Endothelial cell of umbilical vein (primary cell): ENCODE data around the gene TP53AIP1. TPM values are rescaled to one million over a fixed set of nuclear protein-coding genes. Genes with fewer than 3 reads are reported as not detected.

Source experiments
- BruUV-seq: library from RNA; stranded (reverse); fragments of 400-500 nt; replicated peaks from 2 replicates; lab custom pipeline; 2021; lab: Mats Ljungman, UMichigan
- CTCF ChIA-PET: fragments of 300-600, 350-600 bp; sonication (Branson Sonifier 250); formaldehyde crosslinking; loops from one replicate; lab custom pipeline; 2021; ENCODE audit warnings: antibody characterized with exemption, inconsistent platforms; lab: Charles Lee
- POLR2A ChIA-PET: fragments of 300-600, 350-600 bp; sonication (Branson Sonifier 250); formaldehyde crosslinking; loops from one replicate; lab custom pipeline; 2021; ENCODE audit warnings: antibody characterized with exemption, inconsistent platforms; lab: Charles Lee
- DNase-seq: peaks from one replicate; pipeline ENCODE4 v3.0.0-alpha.2; 2011; ENCODE audit warnings: low read depth, low spot score
- FAIRE-seq: peaks from 2 replicates; lab custom pipeline; 2011; peaks lifted over from hg19 to GRCh38; lab: Jason Lieb, UNC
- H2AFZ ChIP-seq: 2 replicates; pipeline ENCODE4 v1.6.0; 2012; ENCODE audit warnings: low read depth, low read length, control low read depth, inconsistent platforms
- H3K27ac ChIP-seq: 2 replicates; pipeline ENCODE4 v1.5.1; 2011; ENCODE audit warnings: low read depth, mild to moderate bottlenecking, control low read depth, low read length, moderate library complexity; ENCODE audit not compliant: insufficient read depth
- H3K27me3 ChIP-seq, 2 experiments: 2 replicates each; pipeline versions ENCODE4 v1.6.0 to v1.6.1; 2011; ENCODE audit warnings: low read length in 2 of 2, mixed read lengths in 1 of 2; ENCODE audit not compliant: control insufficient read depth in 2 of 2, insufficient read depth in 2 of 2
- H3K36me3 ChIP-seq, 2 experiments: 2 replicates in 1 of 2; 3 replicates in 1 of 2; pipeline ENCODE4 v1.5.1; 2011; ENCODE audit warnings: low read length in 2 of 2, mild to moderate bottlenecking in 1 of 2, moderate library complexity in 1 of 2; ENCODE audit not compliant: control insufficient read depth in 2 of 2, insufficient read depth in 2 of 2; ENCODE audit errors: extremely low read depth in 1 of 2
- H3K4me1 ChIP-seq: 3 replicates; pipeline ENCODE4 v1.5.1; 2011; ENCODE audit warnings: mild to moderate bottlenecking, low read length; ENCODE audit not compliant: control insufficient read depth, insufficient read depth; ENCODE audit errors: extremely low read depth
- H3K4me2 ChIP-seq: 2 replicates; pipeline ENCODE4 v1.6.1; 2011; ENCODE audit warnings: low read length, control low read depth, mixed read lengths; ENCODE audit not compliant: insufficient read depth
- H3K4me3 ChIP-seq, 3 experiments: fragments of 200-600 bp in 1 of 3; sonication (generic), shearing (Covaris generic) in 1 of 3; replicated peaks in 1 of 3; 2 replicates each; pipeline ENCODE4 v1.5.1; 2011 to 2016; ENCODE audit warnings: control low read depth in 3 of 3, low read length in 3 of 3, mild to moderate bottlenecking in 2 of 3, inconsistent platforms in 1 of 3, low read depth in 1 of 3, moderate library complexity in 1 of 3; ENCODE audit not compliant: insufficient read depth in 1 of 3
- H3K79me2 ChIP-seq: 2 replicates; pipeline ENCODE4 v1.6.0; 2012; ENCODE audit warnings: low read length, inconsistent platforms; ENCODE audit not compliant: control insufficient read depth, insufficient read depth
- H3K9ac ChIP-seq: replicated peaks from 2 replicates; pipeline ENCODE3; 2011; ENCODE audit warnings: low read length, control low read depth; ENCODE audit not compliant: insufficient read depth; ENCODE audit errors: extremely low read depth
- H3K9me1 ChIP-seq: replicated peaks from 3 replicates; pipeline ENCODE4 v1.6.0; 2011; ENCODE audit warnings: mild to moderate bottlenecking, low read length; ENCODE audit not compliant: control insufficient read depth, insufficient read depth; ENCODE audit errors: extremely low read depth
- H3K9me3 ChIP-seq: replicated peaks from 2 replicates; pipeline ENCODE4 v1.5.1; 2012; ENCODE audit warnings: low read length, inconsistent platforms; ENCODE audit not compliant: control insufficient read depth, insufficient read depth
- H4K20me1 ChIP-seq: replicated peaks from 2 replicates; pipeline ENCODE3; 2011; ENCODE audit warnings: mild to moderate bottlenecking, low read length; ENCODE audit not compliant: control insufficient read depth, insufficient read depth; ENCODE audit errors: extremely low read depth
- CTCF ChIP-seq, 2 donors: IDR thresholded peaks; 1 replicate in 1 of 2; 2 replicates in 1 of 2; pipeline ENCODE4 v1.5.1; 2011; ENCODE audit warnings: low read length in 2 of 2, mild to moderate bottlenecking in 2 of 2, moderate library complexity in 2 of 2, control low read depth in 1 of 2, inconsistent platforms in 1 of 2, low read depth in 1 of 2; ENCODE audit not compliant: insufficient read depth in 1 of 2; ENCODE audit errors: extremely low read depth in 1 of 2
- EZH2 ChIP-seq: IDR thresholded peaks from 2 replicates; pipeline ENCODE4 v1.6.1; 2012; ENCODE audit warnings: borderline replicate concordance, low read depth, mild to moderate bottlenecking, moderate library complexity, low read length, inconsistent platforms; ENCODE audit not compliant: severe bottlenecking
- FOS ChIP-seq: IDR thresholded peaks from 2 replicates; pipeline ENCODE4 v1.6.1; 2011; ENCODE audit warnings: mild to moderate bottlenecking, low read length, moderate library complexity, borderline replicate concordance; ENCODE audit not compliant: insufficient read depth
- GATA2 ChIP-seq: IDR thresholded peaks from 2 replicates; pipeline ENCODE4 v1.7.0; 2011; ENCODE audit warnings: low read depth, mild to moderate bottlenecking, moderate library complexity, mixed read lengths, low read length; ENCODE audit not compliant: insufficient read length, insufficient read depth
- JUN ChIP-seq: IDR thresholded peaks from 2 replicates; pipeline ENCODE4 v1.6.1; 2011; ENCODE audit warnings: borderline replicate concordance, low read depth; ENCODE audit not compliant: insufficient read length, insufficient read depth
- MYC ChIP-seq: IDR thresholded peaks from one replicate; pipeline ENCODE4 v1.6.1; 2011; ENCODE audit warnings: mild to moderate bottlenecking, low read depth, low read length
- POLR2A ChIP-seq: IDR thresholded peaks from 2 replicates; pipeline ENCODE4 v1.6.1; 2012; ENCODE audit warnings: low read depth, mild to moderate bottlenecking, control low read depth, low read length
- POLR2AphosphoS5 ChIP-seq: IDR thresholded peaks from 2 replicates; pipeline ENCODE4 v1.6.1; 2012; ENCODE audit warnings: low read depth, mild to moderate bottlenecking, control low read depth, low read length, moderate library complexity; ENCODE audit not compliant: insufficient read depth
- dilution Hi-C: fragments of 300-500 bp; cut with MboI; formaldehyde crosslinking; loops from one replicate; pipeline ENCODE4 v1.15.0; 2019; ENCODE audit warnings: low sequenced_read_pairs; ENCODE audit not compliant: extremely low pct_ligation_motif_present
- intact Hi-C: fragments of 100-400 bp; cut with micrococcal nuclease; formaldehyde crosslinking; loops from one replicate; pipeline ENCODE4 v1.10.0; 2022
- polyA plus RNA-seq, 4 experiments: library from polyadenylated mRNA; depleted of rRNA in 3 of 4; stranded (reverse) in 3 of 4; unstranded in 1 of 4; fragments of >200 nt; gene quantifications; 2 replicates each; pipeline versions ENCODE4 v1.2.1 to v1.2.3, GENCODE V29; 2011 to 2012; ENCODE audit warnings: missing spikeins in 1 of 4
- total RNA-seq: library from RNA; stranded (reverse); gene quantifications from 2 replicates; pipeline ENCODE4 v1.2.3, GENCODE V29; 2021
- TF ChIP-seq, protein P1 (sequence below): IDR thresholded peaks from 2 replicates; pipeline ENCODE4 v1.6.1; 2011; ENCODE audit not compliant: insufficient read depth, insufficient read length

The TP53AIP1 gene
- total and polyA plus RNA-seq, 2 donors (not counting 3 experiments of a cell fraction or from before 2014, with no cell fraction given): not detected

DNA sequence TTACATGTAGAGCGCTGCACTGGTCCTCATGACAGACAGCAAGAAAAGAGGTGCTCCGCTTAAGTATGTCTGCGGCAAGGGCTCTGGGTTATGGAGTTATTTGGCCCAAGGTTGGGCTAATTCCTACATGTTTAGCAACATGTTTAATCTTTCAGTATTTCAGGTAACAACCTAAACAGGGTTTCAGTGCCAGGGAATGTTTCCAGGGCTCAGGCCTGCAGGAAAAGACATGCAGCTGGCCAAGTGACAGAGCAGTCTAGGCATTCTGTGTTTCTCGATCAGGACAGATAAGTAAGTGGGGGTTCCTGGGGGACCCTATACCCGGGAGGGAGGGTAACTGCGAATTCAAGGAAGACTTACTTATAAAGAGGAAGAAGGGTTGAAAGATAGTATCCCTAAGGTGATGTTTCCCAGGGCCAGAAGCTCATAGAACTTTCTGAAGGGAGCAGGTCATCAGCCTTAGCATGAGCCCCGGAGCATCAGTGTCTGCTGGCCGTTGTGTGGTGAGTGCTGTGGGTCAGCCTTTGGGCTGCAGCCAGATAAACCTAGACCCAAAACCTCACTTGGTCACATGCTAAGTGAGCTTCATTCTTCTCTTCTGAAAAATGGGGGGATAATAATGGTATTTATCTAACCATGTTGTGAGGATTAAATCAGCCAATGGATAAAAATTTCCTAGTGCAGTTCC is 33.1 kb downstream of the TP53AIP1 start:
- TF ChIP-seq FOS (no peak), POLR2A (no peak), GATA2 (no peak), JUN (no peak), EZH2 (no peak), POLR2AphosphoS5 (no peak), CTCF (IDR thresholded peaks at IDR 0.05; ENCODE audit: extremely low read depth in 1 of 2, insufficient read depth in 1 of 2, low read depth in 1 of 2, low read length in 2 of 2) (no peak), MYC (no peak)
- TF ChIP-seq, protein P1, sequence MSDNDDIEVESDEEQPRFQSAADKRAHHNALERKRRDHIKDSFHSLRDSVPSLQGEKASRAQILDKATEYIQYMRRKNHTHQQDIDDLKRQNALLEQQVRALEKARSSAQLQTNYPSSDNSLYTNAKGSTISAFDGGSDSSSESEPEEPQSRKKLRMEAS: no peak
- H3K27ac ChIP-seq: no peak overlapping the region
- H3K27me3 ChIP-seq: peaks cover 3% of the 10 kb centered on the region in 2 experiments
- no peaks in the 10 kb centered on the region for H3K9me3 ChIP-seq
- no peak overlapping the region for H3K4me2 ChIP-seq
- FAIRE-seq (no peak), DNase-seq (peak; percentile 39)
- H3K4me1 ChIP-seq: peaks cover 17% of the 10 kb centered on the region
- H3K9ac ChIP-seq: no peak overlapping the region
- no peak overlapping the region for H3K4me3 ChIP-seq
- dilution Hi-C loops: no loop called here
- intact Hi-C loops: no loop called here
- BruUV-seq: no TSS peak
- no peak overlapping the region for H2AFZ ChIP-seq
- no peaks in the 10 kb centered on the region for H3K79me2 ChIP-seq
- ChIA-PET CTCF (interaction anchor here (0.7 to 10.7 kb wide), 6 partner anchors 16 to 55 kb away, joined by 3 to 141 read pairs (median 4); partner anchors contain the start of gene KCNJ5), POLR2A (no interaction called here)
- no peaks in the 10 kb centered on the region for H3K9me1 ChIP-seq
- no peaks in the 10 kb centered on the region for H3K36me3 ChIP-seq
- H4K20me1 ChIP-seq: no peaks in the 10 kb centered on the region
